ENCODE data around the gene NF2. TPM values are rescaled to one million over a fixed set of nuclear protein-coding genes. Genes with fewer than 3 reads are reported as not detected.

The NF2 gene
- polyA plus RNA-seq, 4 donors: 21.8 to 29.1 (median 28.3) TPM

GRCh38 chr22:29700206-29700899 lies 96.9 kb downstream of the NF2 start:
- no peak for DNase-seq (ENCODE audit: low read depth in 4 of 4, low spot score in 3 of 4)

DNA sequence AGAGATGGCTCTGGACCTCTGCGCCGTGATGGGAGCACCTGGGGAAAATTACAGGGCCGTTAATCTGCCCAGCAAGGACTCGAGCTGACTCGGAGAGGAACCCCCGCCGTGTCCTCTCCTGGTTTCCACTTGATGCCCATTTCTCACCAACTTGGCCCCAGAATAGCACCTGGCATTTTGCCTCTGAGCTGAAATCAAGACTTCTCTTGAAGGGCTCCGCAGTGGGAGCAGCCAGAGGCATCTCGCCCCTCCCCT lies 97.4 kb downstream of the NF2 start:
- DNase-seq (ENCODE audit: low read depth in 4 of 4, low spot score in 3 of 4): no peak

- no peak for DNase-seq (ENCODE audit: low read depth in 4 of 4, low spot score in 3 of 4)
Observed at GRCh38 chr22:29701155-29701999, 97.9 kb downstream of the NF2 start.

DNA sequence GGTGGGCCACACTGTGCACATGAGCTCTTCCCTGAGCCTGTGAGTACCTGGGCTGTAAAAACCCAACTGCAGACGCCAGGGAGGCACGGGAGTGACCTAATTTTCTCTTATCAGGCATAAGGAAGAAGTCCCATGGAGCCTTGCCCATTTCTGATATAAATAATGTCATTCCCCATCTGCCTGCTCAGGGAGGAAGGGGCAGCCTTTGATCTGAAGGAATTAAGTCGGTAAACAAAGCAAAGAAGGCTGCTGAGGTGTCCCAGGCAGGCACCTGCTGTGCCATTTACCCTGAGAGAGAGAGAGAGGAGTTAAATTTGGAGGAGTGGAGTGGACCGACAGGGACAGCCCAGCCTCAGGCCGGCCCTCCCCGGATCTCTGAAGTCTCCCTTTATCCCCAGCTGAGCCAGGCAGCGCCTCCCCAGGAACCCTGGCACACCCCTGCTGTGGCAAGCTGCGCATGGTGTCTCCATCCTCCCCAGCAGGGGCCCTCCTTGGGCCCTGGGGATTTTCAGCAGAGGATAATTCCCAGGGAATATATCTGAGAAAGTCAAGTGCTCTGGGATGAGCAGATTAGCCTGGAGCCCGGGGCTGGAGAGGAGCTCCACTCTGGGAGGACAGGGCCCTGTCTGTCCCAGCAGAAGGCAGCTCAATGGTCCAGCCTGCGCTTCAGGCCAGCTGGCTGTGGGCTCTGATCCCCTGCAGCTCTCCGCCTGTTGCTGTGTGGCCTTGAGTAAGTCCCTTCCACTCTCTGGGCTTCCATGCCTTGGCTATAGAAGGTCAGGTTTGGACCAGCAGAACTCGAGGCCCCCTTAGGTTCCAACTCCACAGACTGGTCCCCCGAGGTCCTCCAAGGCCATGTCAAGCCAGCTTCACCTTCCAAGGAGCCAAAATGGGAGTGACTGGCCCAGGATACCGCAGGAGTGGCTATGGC lies 98.8 kb downstream of the NF2 start:
- DNase-seq (ENCODE audit: low read depth in 4 of 4, low spot score in 3 of 4): no peak

DNA sequence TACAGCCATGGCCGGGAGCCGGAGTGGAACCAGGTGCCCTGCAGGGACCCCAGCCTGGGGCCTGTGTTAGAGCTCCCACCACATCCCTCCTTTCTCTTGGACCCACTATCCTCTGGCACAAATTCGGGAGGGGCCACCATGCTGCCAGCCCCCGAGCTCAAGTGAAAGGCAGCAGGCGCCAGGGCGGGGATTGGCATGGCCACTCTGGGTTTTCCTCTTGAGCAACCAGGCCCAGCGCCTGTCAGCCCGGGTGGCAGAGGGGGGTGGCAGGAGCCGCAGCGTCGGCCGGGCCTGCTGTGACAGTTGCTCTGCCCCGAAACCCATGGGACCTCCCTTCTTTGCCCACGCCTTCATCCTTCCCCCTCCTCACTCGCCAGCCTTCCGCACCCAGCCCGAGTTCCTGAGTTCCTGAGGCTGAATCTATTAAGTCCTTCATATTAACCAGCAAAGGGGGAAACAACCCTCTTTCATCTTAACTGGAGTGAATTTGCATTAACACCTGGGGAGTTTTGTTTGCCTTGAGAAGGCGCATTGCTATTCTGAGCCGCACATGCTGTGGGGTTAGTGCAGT lies 99.6 kb downstream of the NF2 start:
- DNase-seq (ENCODE audit: low read depth in 4 of 4, low spot score in 3 of 4): no peak

DNA sequence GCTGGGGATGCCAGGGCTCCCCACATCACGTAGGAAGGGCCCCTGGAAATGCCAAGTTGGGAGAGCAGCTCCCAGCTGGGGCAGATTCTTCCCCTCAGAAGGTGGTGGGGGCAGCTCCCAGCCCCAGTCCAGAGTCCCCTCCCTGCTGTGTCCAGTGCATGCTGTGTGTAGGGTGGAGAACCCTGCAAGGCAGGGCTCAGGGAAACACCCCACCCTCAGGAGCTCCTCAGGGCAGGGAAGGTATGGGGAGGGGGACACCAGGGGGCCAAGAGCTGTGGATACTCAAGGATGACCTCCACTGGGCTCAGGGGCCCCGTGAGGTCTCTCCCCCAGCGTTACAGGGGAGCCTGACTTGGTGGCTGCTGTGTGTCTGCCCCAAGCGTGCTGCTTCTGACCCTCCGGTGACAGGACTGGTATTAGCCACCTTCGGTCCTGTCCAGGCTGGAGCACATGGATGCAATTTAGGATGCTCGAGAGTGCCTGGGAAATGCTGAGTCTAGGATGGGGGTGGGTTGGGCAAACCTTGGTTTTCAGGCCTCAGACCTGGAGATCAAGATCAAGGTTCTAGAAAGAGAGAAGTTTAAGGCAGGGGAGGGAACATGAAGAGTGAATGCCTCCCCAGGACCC lies 100.2 kb downstream of the NF2 start:
- no peak for DNase-seq (ENCODE audit: low read depth in 4 of 4, low spot score in 3 of 4)

DNA sequence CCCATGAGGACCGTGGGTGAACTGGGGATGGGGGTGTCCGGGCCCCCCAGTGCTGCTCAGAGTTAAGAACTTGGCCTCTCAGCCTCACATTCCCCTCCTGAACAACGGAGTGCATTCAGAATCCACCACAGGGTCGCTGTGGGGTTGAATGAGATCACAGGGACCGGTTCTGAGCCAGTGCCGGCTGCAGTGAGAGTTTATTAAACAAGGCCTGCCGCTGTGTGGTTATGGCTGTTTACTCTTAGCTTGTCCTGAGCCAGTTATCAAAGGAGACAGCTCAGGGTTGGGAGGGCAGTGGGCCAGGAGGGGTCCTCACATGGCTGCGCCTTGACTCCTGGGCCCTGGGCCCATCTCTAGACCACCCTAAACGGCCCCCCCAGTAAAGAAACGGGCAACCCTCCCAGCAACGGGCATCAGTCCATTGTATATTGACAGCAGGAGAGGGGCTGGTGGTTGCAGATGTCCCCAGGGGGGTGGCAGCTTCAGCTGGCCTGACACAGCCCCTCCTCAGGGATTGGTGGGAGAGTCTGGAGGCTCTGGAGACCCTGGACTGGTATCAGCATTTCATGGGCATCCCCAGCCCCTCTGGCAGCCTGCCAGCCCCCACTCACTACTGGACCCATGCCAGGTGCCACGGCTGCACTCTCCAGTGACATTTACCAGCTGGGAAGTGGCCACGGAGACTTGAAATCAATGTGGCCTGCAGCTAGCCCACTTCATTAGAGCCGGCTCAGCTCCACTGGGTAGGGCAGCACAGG lies 101.3 kb downstream of the NF2 start:
- DNase-seq (ENCODE audit: low read depth in 4 of 4, low spot score in 3 of 4): no peak

DNA sequence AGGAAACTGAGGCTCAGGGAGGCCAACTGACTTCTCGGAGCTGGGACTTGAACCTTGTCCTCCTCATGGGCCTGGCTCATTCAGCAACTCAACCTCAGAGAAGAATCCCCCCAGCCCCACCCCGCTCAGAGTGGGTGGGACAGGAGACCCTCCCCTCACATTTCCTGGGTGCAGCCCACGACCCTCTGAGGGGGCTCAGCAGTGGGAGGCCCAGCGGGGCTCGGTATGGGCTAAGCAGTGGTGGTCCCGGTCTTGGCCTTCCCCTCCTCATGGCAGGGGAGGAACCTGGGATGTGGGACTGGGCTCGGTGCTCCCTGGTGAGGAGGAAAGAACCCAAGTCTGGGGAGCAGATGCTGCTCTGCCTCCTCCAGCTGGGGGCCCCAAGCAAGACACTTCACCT lies 102.2 kb downstream of the NF2 start:
- DNase-seq (ENCODE audit: low read depth in 4 of 4, low spot score in 3 of 4): no peak

- no peak for DNase-seq (ENCODE audit: low read depth in 4 of 4, low spot score in 3 of 4)
Observed at GRCh38 chr22:29706486-29706885, 103.1 kb downstream of the NF2 start.

DNA sequence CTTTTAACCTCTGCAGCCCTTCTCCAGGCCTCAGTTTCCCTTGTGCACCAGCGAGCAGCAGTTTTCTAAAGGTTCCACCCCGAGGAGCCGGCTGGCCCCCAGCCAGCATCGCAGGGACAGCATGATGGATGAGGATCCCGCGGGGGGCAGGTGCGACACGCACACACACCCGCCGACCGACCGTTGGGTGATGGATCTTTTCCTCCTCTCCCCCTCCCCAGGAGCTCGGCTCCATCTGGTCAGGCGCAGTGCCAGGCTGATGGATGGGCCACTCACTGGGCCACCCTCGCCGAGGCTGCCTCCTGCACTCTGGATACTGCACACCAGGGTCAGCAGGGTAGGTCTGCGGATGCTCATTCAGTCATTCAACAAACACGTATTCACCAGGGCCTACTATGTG lies 103.6 kb downstream of the NF2 start:
- no peak for DNase-seq (ENCODE audit: low read depth in 4 of 4, low spot score in 3 of 4)

- no peak for DNase-seq (ENCODE audit: low read depth in 4 of 4, low spot score in 3 of 4)
Observed at GRCh38 chr22:29707471-29707870, 104.0 kb downstream of the NF2 start.

DNA sequence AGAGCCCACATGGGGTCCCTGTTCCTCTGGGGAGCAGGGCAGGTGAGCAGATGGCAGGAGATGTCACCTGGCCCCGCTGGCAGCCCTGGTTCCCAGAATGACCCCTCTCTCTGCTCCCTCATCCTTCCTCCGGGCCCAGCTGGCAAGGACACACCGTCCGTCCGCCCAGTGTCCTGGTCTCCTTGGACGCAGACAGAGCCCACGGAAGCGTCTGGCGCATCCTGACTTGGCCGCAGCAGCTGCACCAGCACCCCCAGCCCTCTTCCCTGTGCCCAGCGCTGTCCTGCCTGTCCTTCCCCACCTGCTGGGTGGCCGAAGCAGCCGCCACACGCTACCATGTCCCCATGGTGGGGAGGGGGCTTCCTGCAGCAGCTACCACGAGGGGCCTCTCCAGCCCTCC lies 106.8 kb downstream of the NF2 start:
- DNase-seq (ENCODE audit: low read depth in 4 of 4, low spot score in 3 of 4): no peak

DNA sequence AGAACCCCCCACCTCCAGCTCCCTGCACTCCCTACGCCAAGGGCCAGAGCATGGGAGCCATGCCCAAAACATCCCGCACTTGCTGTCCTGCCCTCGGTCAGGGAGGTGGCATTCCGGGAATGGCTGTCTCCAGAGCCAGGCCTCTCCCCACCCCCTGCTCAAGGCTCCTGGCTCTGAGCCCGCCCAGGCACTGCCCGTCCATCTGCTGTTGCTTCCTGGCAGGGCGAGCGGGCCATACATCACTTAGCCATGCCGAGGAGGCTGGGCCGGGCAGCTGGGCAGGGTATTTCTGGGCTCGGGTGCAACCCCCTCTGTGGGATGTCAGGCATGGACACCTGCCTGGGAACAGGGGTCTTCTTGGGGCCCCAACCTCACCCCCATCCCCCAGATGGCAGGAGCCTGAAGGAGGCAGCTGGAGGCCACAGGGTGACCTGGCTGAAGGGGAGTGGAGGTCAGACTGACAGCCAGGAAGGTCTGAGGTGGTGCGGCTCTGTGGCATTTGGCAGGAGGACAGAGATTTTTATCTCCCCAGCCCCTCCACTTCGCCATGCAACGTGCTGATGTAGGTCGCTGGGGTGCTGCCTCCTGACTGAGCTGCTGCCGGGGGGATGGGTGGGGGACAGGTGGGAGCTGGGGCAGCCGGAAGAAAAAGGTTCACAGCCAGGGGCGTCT lies 107.6 kb downstream of the NF2 start:
- no peak for DNase-seq (ENCODE audit: low read depth in 4 of 4, low spot score in 3 of 4)

GRCh38 chr22:29712119-29712518 lies 108.7 kb downstream of the NF2 start:
- DNase-seq (ENCODE audit: low read depth in 4 of 4, low spot score in 3 of 4): no peak

GRCh38 chr22:29713156-29713727 lies 109.8 kb downstream of the NF2 start:
- DNase-seq (ENCODE audit: low read depth in 4 of 4, low spot score in 3 of 4): no peak

DNA sequence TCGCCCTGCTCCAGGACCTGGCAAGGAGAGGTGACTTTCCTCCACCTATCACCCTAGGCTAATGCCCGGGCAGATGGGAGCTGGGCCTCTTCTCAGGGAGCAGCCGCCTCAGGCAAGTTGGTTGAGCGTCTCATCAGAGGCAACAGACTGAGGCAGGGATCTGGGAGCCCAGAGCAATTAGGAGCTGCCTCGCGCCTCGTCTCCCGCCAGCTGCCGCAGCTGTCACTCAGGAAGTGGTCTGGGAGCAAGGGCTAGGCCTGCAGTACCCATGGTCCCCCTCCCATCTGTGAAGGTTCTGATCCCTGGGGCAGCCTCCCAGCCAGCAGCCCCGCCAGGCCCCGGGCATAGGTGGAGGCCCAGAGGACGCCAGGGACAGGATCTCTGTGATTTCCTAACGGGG lies 111.8 kb downstream of the NF2 start:
- DNase-seq (ENCODE audit: low read depth in 4 of 4, low spot score in 3 of 4): no peak

- DNase-seq (ENCODE audit: low read depth in 4 of 4, low spot score in 3 of 4): no peak
Observed at GRCh38 chr22:29715705-29716104, 112.3 kb downstream of the NF2 start.

DNA sequence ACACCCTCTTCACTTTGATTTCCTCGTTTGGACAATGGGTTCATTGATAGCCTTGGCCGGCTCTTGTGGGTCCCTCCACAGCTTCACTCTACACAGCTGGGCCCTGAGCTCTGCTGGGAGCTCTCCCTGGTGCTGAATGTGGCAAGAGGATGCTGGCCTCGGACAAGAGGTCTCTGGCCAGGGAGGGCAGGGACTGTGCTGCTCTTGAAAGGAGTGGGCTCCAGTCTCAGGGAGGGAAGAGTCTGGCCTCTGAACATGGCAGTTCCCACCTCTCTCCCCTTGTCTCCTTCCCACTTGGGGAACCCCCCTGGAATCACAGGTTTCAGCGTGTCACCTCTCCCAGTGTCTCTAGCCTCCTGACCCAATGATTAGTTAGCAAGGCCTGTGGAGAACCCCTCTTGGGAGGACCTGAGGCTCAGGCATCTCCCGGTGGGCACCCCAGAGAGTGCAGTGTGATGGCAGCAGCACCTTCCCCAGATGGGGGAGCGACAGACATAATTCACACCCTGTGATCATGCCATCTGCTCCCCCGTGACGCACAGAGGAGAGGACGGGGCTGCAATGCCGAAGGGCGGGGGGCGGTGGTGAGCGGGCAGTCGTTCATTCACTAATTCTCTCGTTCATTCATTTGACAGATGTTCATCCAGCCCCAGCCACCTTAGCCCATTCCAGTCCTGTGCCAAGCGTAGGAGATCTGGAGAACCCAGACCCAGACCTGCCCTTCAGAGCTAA lies 113.5 kb downstream of the NF2 start:
- DNase-seq (ENCODE audit: low read depth in 4 of 4, low spot score in 3 of 4): peak; percentile 64 to 82 (median 74)
